HL-60/S4 treated with phorbol 12-myristate 13-acetate at 8.2 ng/mL for 4 days and 3 days (cell line): ENCODE results near the gene CASZ1.

ENCODE experiments used
- in situ Hi-C: fragments of 300-500 bp; cut with MboI; formaldehyde crosslinking; loops from 2 replicates; pipeline ENCODE4 v1.15.0; 2022; ENCODE audit warnings: low sequenced_read_pairs

The CASZ1 gene

DNA sequence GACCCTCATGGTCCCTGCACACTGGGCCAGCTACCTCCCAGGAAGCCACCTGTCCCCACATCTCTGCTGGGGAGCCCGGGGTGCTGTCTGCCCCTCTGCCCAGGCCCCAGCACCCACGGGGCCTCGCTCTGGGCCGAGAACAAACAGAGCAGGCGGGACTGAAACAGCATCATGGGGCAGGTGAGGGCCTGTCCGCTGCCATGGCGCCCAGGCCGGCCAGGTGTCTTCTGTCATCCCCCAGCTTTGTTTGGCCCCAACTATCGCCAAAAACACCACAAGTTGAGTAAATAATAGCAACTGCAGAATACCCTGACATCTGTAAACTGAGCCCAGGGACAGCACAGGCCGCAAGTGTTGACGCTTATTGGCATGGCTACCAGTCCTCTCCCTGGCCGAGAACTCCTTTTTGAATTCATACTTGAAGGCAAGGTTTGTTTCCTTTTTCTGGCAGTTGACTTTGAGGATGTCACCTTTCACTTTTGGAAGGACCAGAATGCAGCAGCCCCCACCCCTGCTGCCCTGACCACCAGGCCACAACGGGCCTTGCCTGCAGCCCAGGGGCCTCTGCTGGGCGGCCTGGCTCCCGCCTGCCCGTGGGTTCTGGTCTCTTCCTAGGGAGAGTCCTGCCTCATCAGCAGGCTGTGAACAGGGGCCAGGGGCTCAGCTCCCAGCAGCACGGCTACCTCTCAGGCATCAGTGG, 152.7 kb downstream of the CASZ1 start:
- in situ Hi-C loops: no loop called here

DNA sequence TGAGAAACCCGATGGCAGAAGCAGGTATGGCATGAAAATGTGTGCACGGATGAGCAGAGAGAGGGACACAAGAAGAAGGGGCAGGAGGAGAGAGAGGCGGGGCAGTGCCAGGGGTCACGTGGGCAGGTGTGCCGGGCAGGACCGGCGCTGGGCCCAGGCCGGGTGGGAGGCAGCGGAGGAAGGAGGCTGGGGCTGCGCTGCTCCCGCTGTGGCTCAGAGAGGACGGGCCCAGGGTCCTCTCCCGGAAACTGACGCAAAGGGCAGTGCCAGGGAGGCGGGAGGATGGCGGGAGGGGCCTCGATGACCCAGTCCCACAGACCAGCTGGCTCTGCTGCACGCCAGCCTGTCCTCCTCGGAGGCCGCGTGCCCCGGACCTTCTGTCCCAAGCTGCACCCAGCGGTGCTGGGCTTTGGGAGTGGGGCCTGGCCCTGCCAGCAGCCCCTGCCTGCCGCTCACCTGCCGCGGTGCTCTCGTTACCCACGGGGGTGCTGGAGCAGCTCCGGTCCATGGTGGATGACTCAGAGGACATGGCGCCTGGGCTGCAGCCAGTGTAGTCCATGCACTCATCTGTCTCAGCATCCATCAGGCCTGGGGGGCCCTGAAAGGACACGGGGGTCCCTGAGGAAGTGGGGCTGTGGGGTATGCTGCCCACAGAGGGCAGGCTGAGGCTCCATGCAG, 153.9 kb downstream of the CASZ1 start:
- in situ Hi-C loops: no loop called here

DNA sequence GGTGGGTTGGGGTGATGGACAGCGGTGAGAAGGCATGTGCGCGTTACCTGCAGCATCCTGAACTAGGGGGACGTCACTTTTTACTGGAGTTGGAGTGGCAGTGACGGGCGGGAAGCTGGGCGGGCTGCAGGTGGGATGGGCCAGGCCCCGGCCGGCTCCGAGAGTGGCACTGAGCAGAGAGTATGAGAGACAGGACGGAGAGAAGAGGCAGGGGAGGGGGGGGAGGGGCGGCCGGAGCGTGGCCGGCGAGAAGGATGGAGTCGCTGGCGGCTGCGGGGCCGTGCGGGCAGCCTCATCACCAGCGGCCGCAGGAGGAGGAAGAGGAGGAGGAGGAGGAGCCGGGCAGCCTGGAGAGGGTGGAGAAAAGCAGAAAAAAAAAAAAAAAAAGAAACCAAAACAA, 154.5 kb downstream of the CASZ1 start:
- in situ Hi-C loops: no loop called here

DNA sequence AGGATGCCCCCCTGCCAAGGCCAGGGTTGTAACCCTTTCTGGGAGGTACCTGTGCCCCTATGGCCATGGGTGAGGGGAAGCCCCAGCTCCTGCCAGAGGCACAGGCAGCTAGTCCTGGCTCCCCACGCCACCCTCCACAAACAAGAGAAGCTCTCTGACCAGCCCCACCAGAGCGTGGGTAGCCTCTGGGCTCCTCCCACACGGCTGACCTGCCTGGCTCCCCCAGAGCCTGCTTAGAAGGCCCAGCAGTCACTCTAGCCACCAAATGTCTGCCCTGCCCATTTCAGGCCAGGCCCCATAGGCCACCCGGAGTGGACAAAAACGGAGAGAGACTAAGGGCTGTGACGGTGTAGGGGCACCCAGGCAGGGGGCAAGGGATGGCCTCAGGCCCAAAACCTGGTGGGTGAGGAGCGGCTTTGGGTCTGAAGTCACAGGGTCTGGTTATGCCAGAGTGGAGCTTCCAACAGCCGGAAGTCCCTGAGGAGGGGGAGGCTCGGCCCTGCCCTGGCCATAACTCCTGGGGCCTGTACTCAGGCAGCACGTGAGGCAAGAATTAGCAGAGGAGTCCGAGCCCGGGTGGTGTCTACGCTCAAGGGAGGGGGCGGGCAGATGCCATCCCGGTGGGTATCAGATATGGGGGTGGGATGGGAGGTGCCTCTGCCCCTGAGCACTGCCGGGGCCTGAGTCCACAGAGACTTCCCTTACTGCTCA, 155.4 kb downstream of the CASZ1 start:
- in situ Hi-C loops: no loop called here

DNA sequence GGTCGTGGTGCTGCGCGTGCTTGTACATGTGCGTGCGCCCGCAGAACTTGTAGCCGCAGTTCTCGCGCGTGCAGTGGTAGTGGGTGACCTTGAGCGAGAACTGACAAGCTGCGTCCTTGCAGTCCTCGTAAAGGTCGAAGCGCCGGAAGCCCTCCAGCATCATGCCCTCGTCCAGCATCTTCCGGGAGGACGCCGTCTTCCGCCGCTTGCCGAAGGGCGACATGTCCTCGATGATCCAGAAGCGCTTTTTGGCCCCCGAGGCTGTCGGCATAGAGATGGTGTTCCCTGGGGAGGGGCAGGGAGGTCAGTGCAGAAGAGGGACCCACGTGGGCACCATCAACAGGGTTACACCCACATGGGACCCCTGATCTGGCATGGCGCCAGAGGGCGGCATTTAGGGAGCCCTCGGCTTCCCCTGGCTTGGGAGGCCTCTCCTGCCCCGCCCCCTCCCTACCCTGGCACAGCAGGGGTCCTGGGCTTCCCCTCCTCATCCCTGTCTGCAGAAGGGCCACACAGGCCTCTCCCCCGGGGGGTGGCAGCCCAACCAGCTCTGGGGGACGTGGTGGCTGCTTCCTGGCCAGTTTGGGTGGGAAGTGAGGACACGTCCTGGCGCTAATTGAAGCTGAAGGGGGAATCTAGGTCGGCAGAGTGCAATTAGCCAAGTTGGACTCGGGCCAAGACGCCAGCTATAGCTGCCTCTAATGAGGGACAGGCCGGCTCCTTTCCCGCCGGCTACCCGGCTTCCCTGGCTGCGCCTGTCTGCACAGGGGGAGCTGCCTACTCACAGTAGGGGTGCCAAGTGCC, 156.5 kb downstream of the CASZ1 start:
- in situ Hi-C loops: no loop called here

DNA sequence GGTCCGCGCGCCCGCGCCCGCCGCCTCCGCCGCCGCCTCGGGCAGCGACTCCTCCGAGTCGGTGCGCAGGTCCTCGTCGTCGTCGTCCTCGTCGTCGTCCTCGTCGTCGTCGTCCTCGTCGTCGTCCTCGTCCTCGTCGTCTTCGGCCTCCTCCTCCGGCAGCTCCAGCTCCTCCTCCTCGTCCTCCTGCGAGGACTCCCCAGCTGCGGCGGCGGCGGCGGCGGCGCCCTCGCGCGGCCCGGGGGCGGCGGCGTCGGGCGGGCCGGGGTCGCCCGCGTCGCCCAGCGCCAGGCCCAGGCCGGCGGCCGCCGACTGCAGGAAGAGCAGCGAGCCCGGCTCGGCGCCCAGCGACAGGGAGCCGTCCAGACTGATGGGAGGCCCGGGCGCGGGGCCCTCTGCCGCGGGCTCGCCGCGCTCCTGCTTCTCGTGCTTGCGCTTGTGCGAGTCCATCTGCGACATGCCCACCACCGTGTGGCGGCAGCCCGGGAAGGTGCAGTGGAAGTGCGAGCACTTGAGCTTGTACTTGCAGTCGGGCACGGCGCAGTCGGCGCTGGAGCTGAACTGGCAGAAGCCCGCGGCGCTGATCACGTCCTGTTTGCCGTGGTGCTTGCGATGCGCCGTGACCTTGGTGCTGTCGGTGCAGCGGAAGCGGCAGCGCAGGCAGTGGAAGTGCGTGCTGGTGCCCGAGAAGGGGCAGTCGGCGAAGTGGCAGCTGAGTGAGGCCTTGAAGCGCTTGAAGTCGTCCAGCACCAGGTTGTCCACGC, 157.3 kb downstream of the CASZ1 start:
- in situ Hi-C loops: no loop called here

- in situ Hi-C loops: no loop called here
These were observed 157.9 kb downstream of the CASZ1 start for GRCh38 chr1:10638559-10639005.

DNA sequence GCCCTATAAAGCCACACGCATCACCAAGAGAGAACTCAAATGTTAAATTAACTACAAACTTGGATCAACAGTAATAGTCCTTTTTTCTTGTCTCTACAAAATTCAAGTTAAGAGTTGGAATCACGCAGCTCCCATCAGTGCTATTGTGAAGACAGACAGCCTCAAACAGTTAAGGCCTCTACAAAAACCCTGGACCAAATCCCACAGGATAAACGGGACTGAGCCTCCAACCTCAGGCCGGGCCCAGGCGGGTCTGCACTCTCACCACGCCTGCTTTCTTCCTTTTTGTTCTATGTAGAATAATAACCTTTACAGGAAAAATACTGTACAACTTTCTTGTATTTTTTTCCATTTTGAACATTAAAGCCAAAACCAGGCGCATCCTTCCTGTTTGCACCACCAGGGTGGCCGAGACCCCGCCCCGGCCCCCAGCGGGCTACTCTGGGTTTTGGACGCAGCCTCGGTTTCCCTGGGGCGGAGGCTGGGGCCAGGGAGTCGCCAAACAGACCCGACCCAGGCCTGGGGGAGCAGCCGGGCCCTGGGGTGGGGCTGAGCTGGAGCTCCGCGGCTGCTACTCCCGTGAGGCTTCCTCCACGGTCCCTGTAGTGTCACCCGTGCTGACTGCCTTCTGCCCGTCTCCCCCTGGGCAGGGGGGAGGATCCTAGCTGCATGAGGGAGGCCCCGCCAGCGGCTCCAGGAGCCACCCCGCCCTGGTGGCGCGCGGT, 158.4 kb downstream of the CASZ1 start:
- in situ Hi-C loops: no loop called here

GRCh38 chr1:10637400-10637799, 159.0 kb downstream of the CASZ1 start:
- in situ Hi-C loops: no loop called here

DNA sequence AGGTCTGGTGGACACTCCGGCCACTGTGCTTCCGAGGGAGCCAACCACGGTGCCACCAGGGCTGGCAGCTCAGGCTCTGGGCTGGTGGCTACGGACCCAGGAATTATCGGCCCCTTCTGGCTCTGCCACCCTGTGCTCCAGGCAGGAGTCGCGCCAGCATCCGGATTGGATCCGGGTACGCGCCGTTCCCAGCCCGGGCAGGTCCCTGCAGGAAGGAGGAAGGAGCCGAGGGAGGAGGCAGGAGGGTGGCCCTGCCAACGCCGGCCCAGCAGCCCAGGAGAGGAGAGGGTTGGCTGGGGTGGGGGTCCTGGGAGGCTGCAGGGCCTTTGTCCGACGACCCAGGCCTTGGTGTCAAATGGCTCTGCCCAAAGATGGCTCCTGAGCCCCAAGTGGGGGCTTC, 160.5 kb downstream of the CASZ1 start:
- in situ Hi-C loops: no loop called here

DNA sequence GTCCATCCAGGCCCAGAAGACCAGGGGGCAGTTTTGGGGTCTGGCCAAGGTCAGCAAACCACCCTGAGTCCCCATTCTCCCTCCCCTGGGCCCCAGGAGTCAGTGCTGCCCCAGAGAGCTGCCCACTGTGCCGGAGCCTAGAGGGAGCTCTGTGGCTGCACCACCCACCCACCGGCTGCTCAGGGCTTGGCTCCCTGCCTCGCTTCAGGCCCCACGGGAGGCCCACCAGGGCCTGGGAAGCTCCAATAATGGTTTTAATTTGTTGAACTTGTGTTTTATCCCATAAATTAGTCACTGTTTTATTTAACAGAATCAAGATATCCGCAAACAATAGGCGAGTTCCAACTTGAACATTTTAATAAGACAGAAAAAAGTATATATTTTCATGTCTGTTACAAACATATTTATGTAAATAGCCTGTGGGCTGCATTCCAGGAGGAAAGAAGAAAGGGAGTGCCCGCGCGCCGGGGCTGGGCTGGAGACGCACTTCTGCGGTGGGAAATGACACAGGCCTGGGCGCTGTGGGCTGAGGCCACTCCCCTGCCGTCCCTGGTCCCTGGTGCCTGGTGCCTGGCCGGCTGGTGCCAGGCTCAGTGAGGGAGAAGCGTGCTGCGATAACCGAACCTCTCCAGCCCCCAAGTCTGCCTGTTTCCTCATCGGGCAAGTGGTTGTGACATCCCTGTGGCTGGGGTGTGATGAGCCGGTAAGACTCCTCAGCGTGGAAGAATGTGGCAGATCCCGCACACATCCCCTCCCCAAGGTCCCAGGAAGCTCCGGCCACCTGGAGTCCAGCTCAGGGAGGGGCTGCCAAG, 161.2 kb downstream of the CASZ1 start:
- in situ Hi-C loops: no loop called here

DNA sequence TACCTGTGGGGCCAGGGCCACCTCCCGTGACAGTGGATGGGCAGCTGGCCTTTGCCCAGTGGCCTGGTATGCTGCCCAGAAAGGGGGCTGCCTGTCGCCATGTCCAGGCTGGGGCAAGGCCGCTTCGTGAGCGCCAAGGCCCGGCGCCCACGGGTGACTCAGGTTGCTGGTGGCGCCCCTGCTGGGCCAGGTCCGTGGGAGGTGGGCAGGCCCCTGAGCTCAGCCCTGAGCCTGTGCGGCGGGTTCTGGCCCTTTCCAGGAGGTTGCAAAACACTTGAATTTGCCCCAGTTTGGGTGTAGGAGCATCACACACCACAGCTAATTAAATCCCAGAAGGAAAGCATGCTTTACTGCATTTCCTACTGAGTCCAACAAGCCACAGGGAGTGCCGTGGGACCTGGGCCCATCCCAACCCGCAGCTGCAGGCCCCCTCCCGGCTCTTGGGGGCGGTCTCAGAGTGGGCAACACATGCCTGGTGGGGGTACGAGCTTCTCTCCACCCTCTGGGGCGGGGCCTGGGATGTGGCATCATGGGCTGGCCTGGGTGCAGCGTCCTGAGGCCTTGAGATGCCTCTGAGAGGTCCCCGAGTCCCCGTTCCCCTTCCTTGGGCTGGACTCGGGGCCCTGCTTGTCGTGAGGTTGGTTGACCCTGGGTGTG, 161.9 kb downstream of the CASZ1 start:
- in situ Hi-C loops: no loop called here

DNA sequence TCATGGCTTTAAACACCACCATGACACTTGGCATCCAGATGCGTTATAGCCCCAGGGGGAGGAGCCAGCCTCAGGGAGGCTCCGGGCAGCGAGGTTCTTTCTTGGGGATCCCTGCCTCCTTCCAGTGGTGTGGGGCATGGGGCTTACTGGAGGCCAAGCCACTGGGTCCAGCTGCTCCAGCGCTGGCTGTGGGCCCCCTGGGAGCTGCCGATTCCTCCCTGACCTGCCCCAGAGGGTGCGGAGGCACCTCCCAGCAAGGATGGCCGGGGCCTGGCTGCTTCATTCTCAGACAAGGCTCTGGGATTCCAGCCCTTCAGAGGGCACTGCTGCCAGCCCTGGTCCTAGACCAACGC, 162.4 kb downstream of the CASZ1 start:
- in situ Hi-C loops: no loop called here

GRCh38 chr1:10633416-10633815, 163.0 kb downstream of the CASZ1 start:
- in situ Hi-C loops: no loop called here

- in situ Hi-C loops: no loop called here
These were observed 163.8 kb downstream of the CASZ1 start for GRCh38 chr1:10632691-10633090.

- in situ Hi-C loops: no loop called here
These were observed 164.4 kb downstream of the CASZ1 start for GRCh38 chr1:10631811-10632593.

DNA sequence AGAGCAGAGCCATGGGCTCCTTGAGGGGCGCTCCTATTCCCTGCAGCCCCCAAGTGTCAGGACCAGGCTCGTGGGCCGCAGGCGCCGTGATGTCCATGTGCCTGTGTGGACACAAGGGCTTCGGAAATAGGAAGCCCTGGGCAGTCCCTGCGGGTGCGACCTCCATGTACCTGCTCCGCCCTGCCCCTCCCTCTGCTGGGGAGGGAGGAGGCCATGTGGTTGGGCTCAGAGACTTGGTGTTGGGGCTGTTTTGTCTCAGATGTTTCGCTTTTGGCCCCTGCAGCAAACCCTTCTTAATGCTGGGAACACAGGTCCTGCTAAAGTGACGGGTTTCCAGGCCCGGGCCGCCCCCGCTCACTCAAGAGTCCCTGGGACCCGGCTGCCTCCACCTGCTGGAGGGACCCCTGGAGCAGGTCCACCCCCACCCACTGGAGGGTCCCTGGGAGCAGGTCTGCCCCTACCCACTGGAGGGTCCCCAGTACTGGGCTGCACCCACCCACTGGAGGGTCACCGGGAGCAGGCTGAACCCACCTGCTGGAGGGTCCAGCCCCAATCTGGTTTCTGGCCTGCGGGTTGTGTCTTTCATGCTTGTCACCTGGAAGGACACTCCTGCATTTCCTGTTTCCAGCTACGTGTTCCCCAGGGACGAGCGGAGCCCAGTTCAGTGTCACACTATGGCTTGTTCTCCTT, 165.2 kb downstream of the CASZ1 start:
- in situ Hi-C loops: no loop called here
